WTC11 (cell line): ENCODE results near the gene CDH3.

Experiments used
- FOXJ3 ChIP-seq: sonication (generic); formaldehyde crosslinking; IDR thresholded peaks from 2 replicates; pipeline ENCODE4 v1.9.0; 2021; ENCODE audit warnings: missing genetic modification reagents, mild to moderate bottlenecking, borderline replicate concordance
- RELA ChIP-seq: sonication (generic); formaldehyde crosslinking; IDR thresholded peaks from 2 replicates; pipeline ENCODE4 v1.8.1; 2022; ENCODE audit warnings: missing genetic modification reagents, mild to moderate bottlenecking, borderline replicate concordance
- TEAD1 ChIP-seq: sonication (generic); formaldehyde crosslinking; IDR thresholded peaks from 2 replicates; pipeline ENCODE4 v1.8.0; 2022; ENCODE audit warnings: mild to moderate bottlenecking, missing genetic modification reagents
- ZNF263 ChIP-seq: sonication (generic); formaldehyde crosslinking; IDR thresholded peaks from 2 replicates; pipeline ENCODE4 v1.8.1; 2022; ENCODE audit warnings: low read depth, mild to moderate bottlenecking, moderate library complexity, missing genetic modification reagents
- TF ChIP-seq, protein P1 (sequence below): fragments of 200-600 bp; IDR thresholded peaks from 2 replicates; pipeline ENCODE4 v1.8.0; 2022; ENCODE audit warnings: antibody characterized with exemption

DNA sequence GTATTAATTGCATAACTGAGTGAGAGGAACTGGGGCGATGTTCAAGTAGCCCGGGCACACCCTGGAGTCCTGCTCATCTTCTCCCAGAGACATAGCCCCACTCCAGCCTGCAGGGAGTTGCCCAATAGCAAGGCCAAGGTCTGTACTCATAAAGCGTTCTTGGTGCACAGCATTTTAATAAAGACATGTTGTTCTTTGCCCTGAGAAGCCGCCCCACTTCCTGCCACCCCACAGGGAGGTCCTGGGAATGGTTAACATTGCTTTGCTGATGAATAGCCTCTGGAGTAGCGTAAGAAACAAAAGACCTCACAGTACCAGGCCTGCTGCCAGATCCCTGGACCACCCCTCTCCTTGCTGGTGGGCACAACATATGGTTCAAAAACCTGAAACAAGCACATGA is 70.4 kb downstream of the CDH3 start:
- no peak for TF ChIP-seq FOXJ3
- TF ChIP-seq, protein P1, sequence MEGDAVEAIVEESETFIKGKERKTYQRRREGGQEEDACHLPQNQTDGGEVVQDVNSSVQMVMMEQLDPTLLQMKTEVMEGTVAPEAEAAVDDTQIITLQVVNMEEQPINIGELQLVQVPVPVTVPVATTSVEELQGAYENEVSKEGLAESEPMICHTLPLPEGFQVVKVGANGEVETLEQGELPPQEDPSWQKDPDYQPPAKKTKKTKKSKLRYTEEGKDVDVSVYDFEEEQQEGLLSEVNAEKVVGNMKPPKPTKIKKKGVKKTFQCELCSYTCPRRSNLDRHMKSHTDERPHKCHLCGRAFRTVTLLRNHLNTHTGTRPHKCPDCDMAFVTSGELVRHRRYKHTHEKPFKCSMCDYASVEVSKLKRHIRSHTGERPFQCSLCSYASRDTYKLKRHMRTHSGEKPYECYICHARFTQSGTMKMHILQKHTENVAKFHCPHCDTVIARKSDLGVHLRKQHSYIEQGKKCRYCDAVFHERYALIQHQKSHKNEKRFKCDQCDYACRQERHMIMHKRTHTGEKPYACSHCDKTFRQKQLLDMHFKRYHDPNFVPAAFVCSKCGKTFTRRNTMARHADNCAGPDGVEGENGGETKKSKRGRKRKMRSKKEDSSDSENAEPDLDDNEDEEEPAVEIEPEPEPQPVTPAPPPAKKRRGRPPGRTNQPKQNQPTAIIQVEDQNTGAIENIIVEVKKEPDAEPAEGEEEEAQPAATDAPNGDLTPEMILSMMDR: no peak
- TF ChIP-seq RELA (CRISPR knock-in tag): no peak
- TF ChIP-seq TEAD1 (CRISPR knock-in tag): no peak
- TF ChIP-seq ZNF263 (CRISPR knock-in tag): no peak
